Forelimb muscle (tissue), 1 donor: ENCODE data around the gene TMEM25. TPM values are rescaled to one million over a fixed set of nuclear protein-coding genes. Genes with fewer than 3 reads are reported as not detected.

Experiments
- DNase-seq: peaks from one replicate; pipeline ENCODE4 v3.0.0-alpha.2; 2013; ENCODE audit warnings: low read depth
- polyA plus RNA-seq: library from polyadenylated mRNA; unstranded; fragments of 120-200 nt; gene quantifications from one replicate; pipeline ENCODE4 v1.2.1, GENCODE V29; 2013; ENCODE audit not compliant: insufficient read length

The TMEM25 gene
- polyA plus RNA-seq, 1 donor: 18.4 TPM

DNA sequence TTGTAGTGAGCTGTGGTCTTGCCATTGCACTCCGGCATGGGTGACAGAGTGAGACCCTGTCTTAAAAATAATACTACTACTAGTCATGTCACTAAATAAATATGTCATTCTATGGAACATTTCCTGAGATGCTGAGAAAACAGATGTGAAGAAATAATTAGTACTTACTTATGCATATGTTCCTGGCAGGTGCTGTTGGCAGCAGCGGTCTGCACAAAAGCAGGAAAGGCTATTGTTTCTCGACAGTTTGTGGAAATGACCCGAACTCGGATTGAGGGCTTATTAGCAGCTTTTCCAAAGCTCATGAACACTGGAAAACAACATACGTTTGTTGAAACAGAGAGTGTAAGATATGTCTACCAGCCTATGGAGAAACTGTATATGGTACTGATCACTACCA is 50.1 kb downstream of the TMEM25 start:
- no peak for DNase-seq

Other genes with a start within 250 kb of the TMEM25 start
- 0.54 TPM for gene CD3E, start 226.5 kb upstream of the TMEM25 start, polyA plus RNA-seq
- gene CD3D, start 188.5 kb upstream of the TMEM25 start, polyA plus RNA-seq: not detected
- 0.13 TPM for gene CD3G, start 186.8 kb upstream of the TMEM25 start, polyA plus RNA-seq
- 21.2 TPM for gene UBE4A, start 171.6 kb upstream of the TMEM25 start, polyA plus RNA-seq
- gene ATP5MG, start 129.6 kb upstream of the TMEM25 start, polyA plus RNA-seq: 416 TPM
- 28.7 TPM for gene KMT2A, start 94.7 kb upstream of the TMEM25 start, polyA plus RNA-seq
- 2.4 TPM for gene TTC36, start 3.7 kb upstream of the TMEM25 start, polyA plus RNA-seq
- gene IFT46, start 34.7 kb downstream of the TMEM25 start, polyA plus RNA-seq: 20.9 TPM
- gene ARCN1, start 41.2 kb downstream of the TMEM25 start, polyA plus RNA-seq: 113 TPM
- 90.6 TPM for gene PHLDB1, start 76.4 kb downstream of the TMEM25 start, polyA plus RNA-seq
- 0.19 TPM for gene TREH, start 148.5 kb downstream of the TMEM25 start, polyA plus RNA-seq